SK-N-SH (cell line): ENCODE measurements around the gene TRAF2. TPM values are rescaled to one million over a fixed set of nuclear protein-coding genes. Genes with fewer than 3 reads are reported as not detected.

ENCODE experiments used
- CTCF ChIA-PET: fragments of 300-600, 350-600 bp; formaldehyde crosslinking; extraction: SDS; loops from one replicate; lab custom pipeline; 2021; lab: Yijun Ruan, JAX
- POLR2A ChIA-PET: fragments of 350-600 bp; sonication (Branson Sonifier 250); formaldehyde crosslinking; extraction: SDS; loops from one replicate; lab custom pipeline; 2020; ENCODE audit warnings: antibody characterized with exemption, inconsistent platforms; lab: Yijun Ruan, JAX
- DNase-seq: peaks from one replicate; pipeline ENCODE4 v3.0.0; 2012
- H2AFZ ChIP-seq: fragments of 200-600 bp; sonication (generic); 2 replicates; pipeline ENCODE4 v1.8.1; 2016; ENCODE audit warnings: antibody characterized with exemption, mild to moderate bottlenecking, low read depth
- H3F3A ChIP-seq: fragments of 200-600 bp; sonication (generic); replicated peaks from 2 replicates; pipeline ENCODE3; 2016; ENCODE audit warnings: antibody characterized with exemption, mild to moderate bottlenecking; ENCODE audit not compliant: insufficient read depth
- H3K27ac ChIP-seq, 2 experiments: fragments of 200-500 bp in 1 of 2; fragments of 200-600 bp in 1 of 2; sonication (Bioruptor generic) in 1 of 2; sonication (generic), shearing (Covaris generic) in 1 of 2; 2 replicates each; pipeline versions ENCODE4 v1.5.1 to v1.6.1; 2014 to 2016; ENCODE audit warnings: low read depth in 2 of 2, inconsistent platforms in 1 of 2, low read length in 1 of 2, mild to moderate bottlenecking in 1 of 2, mixed read lengths in 1 of 2
- H3K27me3 ChIP-seq: fragments of 200-600 bp; sonication (generic), shearing (Covaris generic); 2 replicates; pipeline ENCODE4 v1.6.1; 2016; ENCODE audit warnings: mixed run types; ENCODE audit not compliant: insufficient read depth
- H3K36me3 ChIP-seq, 2 experiments: fragments of 200-500 bp in 1 of 2; fragments of 200-600 bp in 1 of 2; sonication (Bioruptor generic) in 1 of 2; sonication (generic) in 1 of 2; replicated peaks in 1 of 2; 2 replicates each; pipeline versions ENCODE3 to v1.5.1; 2014 to 2016; ENCODE audit warnings: low read length in 1 of 2, mild to moderate bottlenecking in 1 of 2; ENCODE audit not compliant: insufficient read depth in 2 of 2, control insufficient read depth in 1 of 2
- H3K4me1 ChIP-seq, 2 experiments: fragments of 200-500 bp in 1 of 2; fragments of 200-600 bp in 1 of 2; sonication (Bioruptor generic) in 1 of 2; sonication (generic), shearing (Covaris generic) in 1 of 2; 2 replicates each; pipeline versions ENCODE4 v1.5.1 to v1.6.1; 2014 to 2016; ENCODE audit warnings: low read depth in 1 of 2, low read length in 1 of 2, mixed run types in 1 of 2; ENCODE audit not compliant: insufficient read depth in 2 of 2, control insufficient read depth in 1 of 2
- H3K4me2 ChIP-seq: fragments of 200-600 bp; sonication (generic), shearing (Covaris generic); 2 replicates; pipeline ENCODE4 v1.6.1; 2017; ENCODE audit warnings: mixed run types
- H3K4me3 ChIP-seq, 2 experiments: fragments of 200-500 bp in 1 of 2; fragments of 200-600 bp in 1 of 2; sonication (Bioruptor generic) in 1 of 2; sonication (generic), shearing (Covaris generic) in 1 of 2; 2 replicates each; pipeline versions ENCODE4 v1.5.1 to v1.8.1; 2014 to 2016; ENCODE audit warnings: low read depth in 2 of 2, inconsistent platforms in 1 of 2, low read length in 1 of 2, mild to moderate bottlenecking in 1 of 2, mixed read lengths in 1 of 2, moderate library complexity in 1 of 2
- H3K79me2 ChIP-seq: fragments of 200-600 bp; sonication (generic); 2 replicates; pipeline ENCODE4 v1.8.1; 2017; ENCODE audit warnings: mild to moderate bottlenecking; ENCODE audit not compliant: insufficient read depth
- H3K9ac ChIP-seq: fragments of 200-600 bp; sonication (generic); 2 replicates; pipeline ENCODE4 v1.6.1; 2017; ENCODE audit warnings: mixed run types
- H3K9me2 ChIP-seq: fragments of 200-600 bp; sonication (generic); 2 replicates; pipeline ENCODE4 v1.6.1; 2017; ENCODE audit warnings: mixed run types
- H3K9me3 ChIP-seq: fragments of 200-600 bp; sonication (generic); 2 replicates; pipeline ENCODE4 v1.6.1; 2017; ENCODE audit warnings: mixed run types, mild to moderate bottlenecking, moderate library complexity
- H4K20me1 ChIP-seq: fragments of 200-600 bp; sonication (generic); 2 replicates; pipeline ENCODE4 v1.6.1; 2017; ENCODE audit warnings: mild to moderate bottlenecking, mixed run types; ENCODE audit not compliant: insufficient read depth
- ELF1 ChIP-seq: IDR thresholded peaks from 2 replicates; pipeline ENCODE4 v1.4.0; 2012
- EP300 ChIP-seq, 2 experiments: IDR thresholded peaks; 2 replicates each; pipeline versions ENCODE4 v1.4.0 to v1.6.1; 2012; ENCODE audit warnings: borderline replicate concordance in 1 of 2, low read depth in 1 of 2, low read length in 1 of 2
- GABPA ChIP-seq: IDR thresholded peaks from 2 replicates; pipeline ENCODE4 v1.4.0; 2012; ENCODE audit warnings: low read depth, mild to moderate bottlenecking
- JUND ChIP-seq: IDR thresholded peaks from 2 replicates; pipeline ENCODE4 v1.4.0; 2012
- MEF2A ChIP-seq: IDR thresholded peaks from 2 replicates; pipeline ENCODE4 v1.4.0; 2012; ENCODE audit warnings: low read depth, borderline replicate concordance
- MXI1 ChIP-seq: IDR thresholded peaks from 2 replicates; pipeline ENCODE4 v1.6.1; 2012; ENCODE audit warnings: mild to moderate bottlenecking, low read depth, low read length, improper control_type of control experiment
- NFIC ChIP-seq: IDR thresholded peaks from 2 replicates; pipeline ENCODE4 v1.4.0; 2012; ENCODE audit warnings: borderline replicate concordance
- NRF1 ChIP-seq: IDR thresholded peaks from 2 replicates; pipeline ENCODE4 v1.6.1; 2012; ENCODE audit warnings: low read depth, mild to moderate bottlenecking, low read length
- POLR2AphosphoS5 ChIP-seq: IDR thresholded peaks from 2 replicates; pipeline ENCODE4 v1.6.1; 2012; ENCODE audit warnings: low read depth, low read length
- RAD21 ChIP-seq: IDR thresholded peaks from 2 replicates; pipeline ENCODE4 v1.6.1; 2012; ENCODE audit warnings: mild to moderate bottlenecking, low read length
- RCOR1 ChIP-seq: fragments of 150-350 bp; IDR thresholded peaks from 2 replicates; pipeline ENCODE4 v1.6.1; 2017; ENCODE audit warnings: antibody characterized with exemption, low read length
- SIN3A ChIP-seq: IDR thresholded peaks from 2 replicates; pipeline ENCODE4 v1.6.1; 2012; ENCODE audit warnings: low read depth, mild to moderate bottlenecking, low read length, moderate library complexity, borderline replicate concordance
- SMC3 ChIP-seq: IDR thresholded peaks from 2 replicates; pipeline ENCODE4 v1.6.1; 2012; ENCODE audit warnings: low read depth, low read length, improper control_type of control experiment
- TAF1 ChIP-seq: IDR thresholded peaks from 2 replicates; pipeline ENCODE4 v1.6.1; 2012; ENCODE audit warnings: low read depth, mild to moderate bottlenecking, low read length, moderate library complexity, borderline replicate concordance
- YY1 ChIP-seq: IDR thresholded peaks from 2 replicates; pipeline ENCODE4 v1.4.0; 2012; ENCODE audit warnings: low read depth, mild to moderate bottlenecking
- WGBS: methylation state at CpG from one replicate; pipeline ENCODE4 v1.1.6; 2017; ENCODE audit warnings: low lambda C conversion rate; 5-methylcytosine and 5-hydroxymethylcytosine counted together
- polyA plus RNA-seq, 3 experiments: library from polyadenylated mRNA; depleted of rRNA; stranded (reverse); fragments of >200 nt; gene quantifications; 2 replicates each; pipeline ENCODE4 v1.2.3, GENCODE V29; 2012
- TF ChIP-seq, protein P1 (sequence below): IDR thresholded peaks from 2 replicates; pipeline ENCODE4 v1.4.0; 2012; ENCODE audit warnings: low read depth
- TF ChIP-seq, protein P2 (sequence below): IDR thresholded peaks from 2 replicates; pipeline ENCODE4 v1.6.1; 2012; ENCODE audit warnings: mild to moderate bottlenecking, low read depth, low read length, moderate library complexity
- TF ChIP-seq, protein P3 (sequence below): IDR thresholded peaks from 2 replicates; pipeline ENCODE4 v1.4.0; 2012; ENCODE audit warnings: low read depth, borderline replicate concordance
- TF ChIP-seq, protein P4 (sequence below): fragments of 200-600 bp; sonication (generic); IDR thresholded peaks from 2 replicates; pipeline ENCODE4 v1.6.1; 2017; ENCODE audit warnings: antibody characterized with exemption, mild to moderate bottlenecking, moderate library complexity

Gene TRAF2
- polyA plus RNA-seq, 1 of the 3 experiments (the other 2 are of a cell fraction) = 15.4 TPM

DNA sequence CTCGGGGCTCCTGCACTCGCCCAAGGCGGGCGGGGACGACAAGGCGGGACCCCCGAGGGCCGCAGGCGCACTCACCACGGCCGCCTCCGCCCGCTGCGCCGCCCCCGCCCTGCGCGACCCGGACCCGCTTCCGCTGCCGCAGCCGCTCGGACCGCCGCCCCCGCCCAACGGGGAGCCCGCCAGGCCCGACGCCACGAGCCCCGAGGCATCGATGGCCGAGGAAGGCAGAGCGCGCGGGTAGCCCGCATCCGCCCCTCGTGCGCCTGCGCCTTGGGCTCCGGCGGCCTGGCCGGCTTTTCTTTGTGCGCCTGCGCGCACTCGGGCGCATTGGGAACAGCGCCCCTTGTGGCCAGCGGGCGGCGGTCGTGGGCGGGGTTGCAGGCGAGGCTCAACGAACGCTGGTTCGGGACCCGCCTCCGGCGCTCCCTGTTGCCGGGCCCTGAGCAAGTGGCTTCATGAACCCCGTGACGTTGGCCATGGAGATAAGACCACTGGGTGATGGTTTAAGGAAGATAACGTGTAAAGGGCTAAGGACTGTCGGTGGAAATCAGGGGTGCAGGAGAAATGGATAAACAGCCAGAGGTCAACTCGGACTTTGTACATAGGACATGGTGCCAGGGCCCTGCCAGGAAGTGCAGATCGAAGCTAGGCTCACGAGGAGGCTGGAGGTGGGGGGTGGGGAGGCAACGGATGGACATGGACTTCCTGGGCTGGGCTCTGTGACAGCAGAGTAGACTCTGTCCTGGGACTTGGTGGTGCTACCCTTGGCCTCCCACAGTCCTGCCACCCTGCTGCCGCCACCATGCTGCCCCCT is 58.4 kb downstream of the TRAF2 start, which contains the start of the genes C8G and FBXW5:
C8G (plus strand) TSS at position 725 of the 814 bp plus-strand sequence; CDS start at position 803, 78 bp downstream.
FBXW5 (minus strand) TSS at position 220 of the 814 bp plus-strand sequence. CDS start 655 bp downstream, outside the sequence.
- H3K4me2 ChIP-seq = peak within 1 kb of the TSS; percentile 96
- POLR2A ChIA-PET = interaction anchor here (1.2 kb wide), 2 partner anchors 47 to 52 kb away, joined by 3 to 4 read pairs; partner anchors contain the start of genes CLIC3 and PAXX
- H3K9me2 ChIP-seq = no peaks in the 10 kb centered on the region
- H3K9me3 ChIP-seq = no peaks in the 10 kb centered on the region
- H3K36me3 ChIP-seq = peaks cover 6 to 33% of the 10 kb centered on the region in 2 experiments
- DNase-seq = peak; percentile 100
- H3K4me1 ChIP-seq = peaks cover 0 to 19% of the 10 kb centered on the region in 2 experiments; a peak in 1 of 4 replicates
- peak within 1 kb of the TSS; percentile 77 to 94 for H3K4me3 ChIP-seq
- H2AFZ ChIP-seq = no peak within 1 kb of the TSS
- H3K79me2 ChIP-seq = peaks cover 28% of the 10 kb centered on the region
- no peaks in the 10 kb centered on the region for H3K27me3 ChIP-seq
- peak within 1 kb of the TSS; percentile 80 for H3K9ac ChIP-seq
- CTCF ChIA-PET = interaction anchor here (0.6 to 13.2 kb wide), 25 partner anchors 12 to 506 kb away, joined by 3 to 350 read pairs (median 4); partner anchors contain the start of genes ABCA2, CLIC3, FUT7 and LCN8
- H3F3A ChIP-seq = no peaks in the 10 kb centered on the region
- H4K20me1 ChIP-seq = peaks cover 13% of the 10 kb centered on the region
- peak within 1 kb of the TSS; percentile 22 to 86; a peak in 3 of 4 replicates for H3K27ac ChIP-seq
- WGBS = 18% methylated on average over 16 of the region's 74 CpGs
- TF ChIP-seq POLR2AphosphoS5 (0 out of 2 replicates have a peak, but pooled peaks have one; percentile 35), SMC3 (peak; percentile 17; the same call in 1 of the 2 replicates), GABPA (peak; percentile 57), ELF1 (peak; percentile 51; the same call in 1 of the 2 replicates), JUND (no peak), EP300 (IDR thresholded peaks at IDR 0.05; ENCODE audit: borderline replicate concordance in 1 of 2, low read depth in 1 of 2, low read length in 1 of 2) (no peak), MEF2A (no peak), SIN3A (0 out of 2 replicates have a peak, but pooled peaks have one; percentile 24), RCOR1 (peak; percentile 62; the same call in 1 of the 2 replicates), TAF1 (peak; percentile 34; the same call in 1 of the 2 replicates), YY1 (peak; percentile 62; the same call in 1 of the 2 replicates), MXI1 (no peak), NFIC (no peak), NRF1 (peak; percentile 92), RAD21 (peak; percentile 39; the same call in 1 of the 2 replicates)
- TF ChIP-seq, protein P1, sequence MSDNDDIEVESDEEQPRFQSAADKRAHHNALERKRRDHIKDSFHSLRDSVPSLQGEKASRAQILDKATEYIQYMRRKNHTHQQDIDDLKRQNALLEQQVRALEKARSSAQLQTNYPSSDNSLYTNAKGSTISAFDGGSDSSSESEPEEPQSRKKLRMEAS = peak; percentile 59
- TF ChIP-seq, protein P2, sequence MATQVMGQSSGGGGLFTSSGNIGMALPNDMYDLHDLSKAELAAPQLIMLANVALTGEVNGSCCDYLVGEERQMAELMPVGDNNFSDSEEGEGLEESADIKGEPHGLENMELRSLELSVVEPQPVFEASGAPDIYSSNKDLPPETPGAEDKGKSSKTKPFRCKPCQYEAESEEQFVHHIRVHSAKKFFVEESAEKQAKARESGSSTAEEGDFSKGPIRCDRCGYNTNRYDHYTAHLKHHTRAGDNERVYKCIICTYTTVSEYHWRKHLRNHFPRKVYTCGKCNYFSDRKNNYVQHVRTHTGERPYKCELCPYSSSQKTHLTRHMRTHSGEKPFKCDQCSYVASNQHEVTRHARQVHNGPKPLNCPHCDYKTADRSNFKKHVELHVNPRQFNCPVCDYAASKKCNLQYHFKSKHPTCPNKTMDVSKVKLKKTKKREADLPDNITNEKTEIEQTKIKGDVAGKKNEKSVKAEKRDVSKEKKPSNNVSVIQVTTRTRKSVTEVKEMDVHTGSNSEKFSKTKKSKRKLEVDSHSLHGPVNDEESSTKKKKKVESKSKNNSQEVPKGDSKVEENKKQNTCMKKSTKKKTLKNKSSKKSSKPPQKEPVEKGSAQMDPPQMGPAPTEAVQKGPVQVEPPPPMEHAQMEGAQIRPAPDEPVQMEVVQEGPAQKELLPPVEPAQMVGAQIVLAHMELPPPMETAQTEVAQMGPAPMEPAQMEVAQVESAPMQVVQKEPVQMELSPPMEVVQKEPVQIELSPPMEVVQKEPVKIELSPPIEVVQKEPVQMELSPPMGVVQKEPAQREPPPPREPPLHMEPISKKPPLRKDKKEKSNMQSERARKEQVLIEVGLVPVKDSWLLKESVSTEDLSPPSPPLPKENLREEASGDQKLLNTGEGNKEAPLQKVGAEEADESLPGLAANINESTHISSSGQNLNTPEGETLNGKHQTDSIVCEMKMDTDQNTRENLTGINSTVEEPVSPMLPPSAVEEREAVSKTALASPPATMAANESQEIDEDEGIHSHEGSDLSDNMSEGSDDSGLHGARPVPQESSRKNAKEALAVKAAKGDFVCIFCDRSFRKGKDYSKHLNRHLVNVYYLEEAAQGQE = no peak
- TF ChIP-seq, protein P3, sequence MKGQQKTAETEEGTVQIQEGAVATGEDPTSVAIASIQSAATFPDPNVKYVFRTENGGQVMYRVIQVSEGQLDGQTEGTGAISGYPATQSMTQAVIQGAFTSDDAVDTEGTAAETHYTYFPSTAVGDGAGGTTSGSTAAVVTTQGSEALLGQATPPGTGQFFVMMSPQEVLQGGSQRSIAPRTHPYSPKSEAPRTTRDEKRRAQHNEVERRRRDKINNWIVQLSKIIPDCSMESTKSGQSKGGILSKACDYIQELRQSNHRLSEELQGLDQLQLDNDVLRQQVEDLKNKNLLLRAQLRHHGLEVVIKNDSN = no peak
- TF ChIP-seq, protein P4, sequence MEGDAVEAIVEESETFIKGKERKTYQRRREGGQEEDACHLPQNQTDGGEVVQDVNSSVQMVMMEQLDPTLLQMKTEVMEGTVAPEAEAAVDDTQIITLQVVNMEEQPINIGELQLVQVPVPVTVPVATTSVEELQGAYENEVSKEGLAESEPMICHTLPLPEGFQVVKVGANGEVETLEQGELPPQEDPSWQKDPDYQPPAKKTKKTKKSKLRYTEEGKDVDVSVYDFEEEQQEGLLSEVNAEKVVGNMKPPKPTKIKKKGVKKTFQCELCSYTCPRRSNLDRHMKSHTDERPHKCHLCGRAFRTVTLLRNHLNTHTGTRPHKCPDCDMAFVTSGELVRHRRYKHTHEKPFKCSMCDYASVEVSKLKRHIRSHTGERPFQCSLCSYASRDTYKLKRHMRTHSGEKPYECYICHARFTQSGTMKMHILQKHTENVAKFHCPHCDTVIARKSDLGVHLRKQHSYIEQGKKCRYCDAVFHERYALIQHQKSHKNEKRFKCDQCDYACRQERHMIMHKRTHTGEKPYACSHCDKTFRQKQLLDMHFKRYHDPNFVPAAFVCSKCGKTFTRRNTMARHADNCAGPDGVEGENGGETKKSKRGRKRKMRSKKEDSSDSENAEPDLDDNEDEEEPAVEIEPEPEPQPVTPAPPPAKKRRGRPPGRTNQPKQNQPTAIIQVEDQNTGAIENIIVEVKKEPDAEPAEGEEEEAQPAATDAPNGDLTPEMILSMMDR = peak; percentile 85
